ENCODE data around the gene NAT8L. TPM values are rescaled to one million over a fixed set of nuclear protein-coding genes. Genes with fewer than 3 reads are reported as not detected.

NAT8L gene
- total RNA-seq, 6 experiments from 2014 or later = 0.05 to 0.14 (median 0.11) TPM; not detected in 1

DNA sequence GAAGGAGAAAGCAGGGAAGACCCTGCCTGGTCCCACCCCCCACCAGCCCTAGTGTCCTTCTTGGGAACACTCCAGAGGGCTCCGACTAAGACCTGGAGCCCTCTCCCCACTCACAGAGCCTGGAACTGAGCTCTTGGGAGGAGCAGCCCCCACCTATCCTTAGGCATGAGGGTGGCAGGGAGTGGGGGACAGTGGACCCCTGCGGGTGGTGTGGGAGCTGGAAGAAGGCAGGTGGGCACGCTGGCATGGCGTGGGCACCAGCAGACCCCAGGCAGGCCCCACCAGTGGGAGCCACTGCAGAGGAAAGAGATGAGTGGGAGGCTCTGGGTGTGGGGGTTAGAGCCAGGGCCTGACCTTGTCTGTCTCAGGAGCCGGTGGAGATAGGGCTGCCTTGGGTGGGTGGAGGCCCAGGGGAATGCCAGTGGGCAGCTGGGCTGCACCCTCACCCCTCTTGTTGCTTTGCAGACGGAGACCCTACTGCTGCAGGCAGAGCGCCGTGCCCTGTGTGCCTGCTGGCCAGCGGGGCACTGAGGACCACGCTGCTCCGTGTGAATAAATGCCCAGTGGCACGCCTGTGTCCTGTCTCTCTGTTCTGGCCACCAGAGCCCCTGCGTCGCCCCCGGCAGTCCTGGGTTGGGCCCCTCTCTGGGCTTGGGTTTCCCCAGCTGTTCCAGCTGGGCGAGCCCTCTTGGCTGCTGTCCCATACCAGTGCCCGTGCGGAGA lies 15.6 kb upstream of the NAT8L start:
- Mint-ChIP-seq H3K27me3 (ENCODE audit: insufficient read depth) (peaks cover 13% of the 10 kb centered on the region), H3K36me3 (ENCODE audit: low read depth) (no peaks in the 10 kb centered on the region), H3K9me3 (no peaks in the 10 kb centered on the region), H3K4me3 (no peak overlapping the region), H3K4me1 (ENCODE audit: low read depth) (peaks cover 2% of the 10 kb centered on the region; the same call in 1 of the 2 replicates), H3K27ac (no peak overlapping the region)
- TF ChIP-seq CTCF (IDR thresholded peaks at IDR 0.05) = no peak
- no peak for DNase-seq

DNA sequence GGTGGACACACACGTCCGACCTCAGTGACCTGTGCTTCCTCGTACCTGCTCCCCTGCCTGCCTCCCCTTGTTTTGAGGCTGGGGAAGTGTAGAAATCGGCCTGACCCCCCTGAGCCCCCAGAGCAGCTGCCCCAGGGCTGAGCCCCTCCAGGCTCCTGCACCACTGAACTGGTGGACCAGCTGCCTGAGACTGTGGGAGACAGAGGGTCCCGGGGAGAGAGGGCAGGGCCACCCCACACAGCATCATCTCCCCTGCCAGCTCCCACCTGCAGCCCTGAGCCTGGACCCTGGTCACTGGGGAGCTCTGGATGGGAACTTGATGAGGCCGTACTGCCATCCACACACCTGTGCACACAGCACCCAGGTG lies 15.0 kb upstream of the NAT8L start:
- H3K4me1 Mint-ChIP-seq (ENCODE audit: low read depth) = peaks cover 4% of the 10 kb centered on the region; the same call in 1 of the 2 replicates
- no peak for DNase-seq
- H3K36me3 Mint-ChIP-seq (ENCODE audit: low read depth) = no peaks in the 10 kb centered on the region
- no peak overlapping the region for H3K27ac Mint-ChIP-seq
- H3K4me3 Mint-ChIP-seq = no peak overlapping the region
- H3K9me3 Mint-ChIP-seq = no peaks in the 10 kb centered on the region
- peaks cover 10% of the 10 kb centered on the region for H3K27me3 Mint-ChIP-seq (ENCODE audit: insufficient read depth)
- no peak for TF ChIP-seq CTCF (IDR thresholded peaks at IDR 0.05)

DNA sequence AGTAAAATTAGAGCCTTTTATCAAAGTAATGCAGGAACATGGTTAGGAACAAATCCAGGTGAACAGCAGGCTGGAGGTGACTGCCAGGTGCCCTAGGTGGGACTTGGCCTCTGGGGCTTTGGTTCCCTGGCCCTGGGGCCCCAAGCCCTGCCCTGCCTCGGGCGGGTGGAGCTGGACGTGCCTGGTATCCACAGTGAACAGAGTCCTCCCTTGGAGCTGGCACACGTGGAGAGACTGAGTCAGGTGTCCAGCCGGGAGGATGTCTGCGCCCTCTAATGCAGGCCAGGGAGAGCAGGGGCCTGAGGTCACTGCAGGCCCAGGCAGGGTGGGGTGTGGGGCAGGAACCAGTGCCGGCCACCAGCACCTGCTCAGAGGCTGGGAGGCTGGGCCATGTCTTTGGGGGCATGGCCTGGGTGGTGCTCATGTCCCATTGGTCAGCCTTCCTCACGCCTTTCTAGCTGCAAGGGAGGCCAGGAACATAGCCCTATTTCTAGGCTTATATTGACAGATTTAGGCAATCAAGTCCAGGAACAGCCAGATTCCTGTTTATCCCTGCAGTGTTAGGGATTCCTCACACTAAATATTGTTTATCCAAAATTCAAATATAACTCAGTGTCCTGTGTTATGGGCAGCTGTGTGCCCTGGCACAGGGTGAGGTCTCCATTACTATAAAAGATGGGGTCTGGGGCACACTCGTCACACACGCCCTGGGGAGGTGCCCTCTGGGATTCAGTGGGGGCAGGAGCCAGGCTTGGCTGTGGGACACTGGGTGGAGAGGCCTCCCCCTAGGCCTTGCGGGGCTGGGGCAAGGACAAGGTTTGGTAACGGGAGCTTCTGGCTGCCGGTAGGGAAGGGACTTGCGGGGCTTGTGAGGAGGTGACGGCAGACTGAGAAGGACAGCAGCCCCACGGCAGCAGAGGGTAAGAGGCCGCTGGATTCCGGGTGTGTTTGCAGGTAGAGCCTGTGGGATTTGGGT lies 14.3 kb upstream of the NAT8L start:
- no peak for DNase-seq
- Mint-ChIP-seq H3K36me3 (ENCODE audit: low read depth) (no peaks in the 10 kb centered on the region), H3K27me3 (ENCODE audit: insufficient read depth) (peaks cover 9% of the 10 kb centered on the region; the same call in 1 of the 2 replicates), H3K4me1 (ENCODE audit: low read depth) (peaks cover 4% of the 10 kb centered on the region; the same call in 1 of the 2 replicates), H3K27ac (no peak overlapping the region), H3K9me3 (no peaks in the 10 kb centered on the region), H3K4me3 (no peak overlapping the region)
- TF ChIP-seq CTCF (IDR thresholded peaks at IDR 0.05) = no peak

GRCh38 chr4:2045518-2045951 lies 13.6 kb upstream of the NAT8L start:
- peaks cover 4% of the 10 kb centered on the region; the same call in 1 of the 2 replicates for H3K4me1 Mint-ChIP-seq (ENCODE audit: low read depth)
- H3K27me3 Mint-ChIP-seq (ENCODE audit: insufficient read depth) = peaks cover 9% of the 10 kb centered on the region; the same call in 1 of the 2 replicates
- DNase-seq = no peak
- no peak overlapping the region for H3K4me3 Mint-ChIP-seq
- H3K27ac Mint-ChIP-seq = no peak overlapping the region
- no peak for TF ChIP-seq CTCF (IDR thresholded peaks at IDR 0.05)
- H3K9me3 Mint-ChIP-seq = no peaks in the 10 kb centered on the region
- no peaks in the 10 kb centered on the region for H3K36me3 Mint-ChIP-seq (ENCODE audit: low read depth)

DNA sequence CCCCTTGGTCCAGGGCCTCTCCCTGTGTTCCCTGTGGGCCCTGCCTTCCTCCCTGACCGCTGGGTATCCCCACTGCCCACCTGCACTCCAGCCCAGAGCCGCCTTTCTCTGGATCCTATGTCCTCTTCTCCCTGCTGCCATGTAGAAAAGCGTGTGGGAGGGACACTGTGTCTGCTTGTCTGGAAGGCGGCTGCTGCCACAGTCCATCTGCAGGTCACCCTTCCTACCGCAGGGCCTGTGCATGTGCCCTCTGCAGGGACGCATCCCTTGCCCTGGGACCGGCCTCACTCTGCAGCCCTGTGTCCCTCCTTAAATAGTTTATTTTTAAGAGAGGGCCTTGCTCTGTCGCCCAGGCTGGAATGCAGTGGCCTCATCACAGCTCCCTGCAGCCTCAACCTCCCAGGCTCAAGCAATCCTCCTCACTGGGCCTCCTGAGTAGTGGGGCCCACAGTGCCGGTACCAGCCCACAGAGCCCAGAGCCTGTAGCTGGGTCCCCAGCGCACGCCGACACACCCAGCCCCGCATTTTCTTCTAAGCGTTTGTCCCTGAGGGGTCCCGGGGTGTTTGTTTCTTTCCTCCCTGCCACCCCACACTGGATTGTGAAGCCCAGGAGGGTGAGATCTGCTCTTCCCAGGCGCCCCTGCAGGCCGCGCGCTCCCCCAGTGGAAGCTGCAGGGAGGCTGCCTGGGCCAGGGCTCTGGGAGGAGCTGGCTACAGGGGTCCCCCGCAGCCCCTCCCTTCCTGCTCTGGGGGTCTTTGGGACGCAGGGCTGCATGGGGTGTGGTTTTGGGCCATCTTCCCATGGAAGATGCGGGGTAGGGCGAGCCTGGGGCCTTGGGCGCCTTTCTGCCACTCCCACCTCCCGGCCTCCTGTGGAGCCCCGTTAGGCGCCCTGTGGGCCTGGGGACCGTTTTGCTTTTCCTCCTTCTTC lies 12.8 kb upstream of the NAT8L start:
- Mint-ChIP-seq H3K27ac (no peak overlapping the region), H3K27me3 (ENCODE audit: insufficient read depth) (peaks cover 16% of the 10 kb centered on the region), H3K4me3 (no peak overlapping the region), H3K9me3 (no peaks in the 10 kb centered on the region), H3K4me1 (ENCODE audit: low read depth) (peaks cover 4% of the 10 kb centered on the region; the same call in 1 of the 2 replicates), H3K36me3 (ENCODE audit: low read depth) (no peaks in the 10 kb centered on the region)
- DNase-seq = no peak
- TF ChIP-seq CTCF (IDR thresholded peaks at IDR 0.05) = no peak

Data from HFFc6 (cell line).